ENCODE measurements around the gene VSTM5. TPM values are rescaled to one million over a fixed set of nuclear protein-coding genes. Genes with fewer than 3 reads are reported as not detected.

The VSTM5 gene
- total and polyA plus RNA-seq, 2 of the 8 experiments (the other 6 are each of a cell fraction or from before 2014, with no cell fraction given), result 0.22 to 0.70 TPM

GRCh38 chr11:93822359-93822758 lies 28.1 kb downstream of the VSTM5 start:
- Histone ChIP-seq H3K23me2 (ENCODE audit: low read depth, low read length) (no peaks in the 10 kb centered on the region), H2BK15ac (ENCODE audit: low read length) (no peak overlapping the region), H2BK12ac (ENCODE audit: low read depth, low read length) (no peak overlapping the region), H2BK20ac (ENCODE audit: low read length) (no peak overlapping the region), H3K9ac (replicated peaks in 1 of 4; ENCODE audit: extremely low read depth in 1 of 4, low read depth in 3 of 4, low read length in 3 of 4) (no peak overlapping the region), H2AK5ac (ENCODE audit: low read depth, low read length) (no peak overlapping the region), H3K9me3 (ENCODE audit: insufficient read depth in 2 of 2, low read depth in 1 of 2, low read length in 1 of 2) (no peaks in the 10 kb centered on the region), H3K79me2 (ENCODE audit: control insufficient read depth in 1 of 2, insufficient read depth in 2 of 2, low read length in 2 of 2) (no peaks in the 10 kb centered on the region), H3K14ac (ENCODE audit: insufficient read length) (no peak overlapping the region), H4K8ac (ENCODE audit: extremely low read depth, insufficient read depth, low read length) (no peak overlapping the region), H3K4me3 (ENCODE audit: extremely low read depth in 1 of 4, insufficient read depth in 2 of 4, low read depth in 3 of 4, low read length in 4 of 4) (no peak overlapping the region), H4K20me1 (replicated peaks in 1 of 2; ENCODE audit: control insufficient read depth in 1 of 2, insufficient read depth in 2 of 2, low read length in 2 of 2) (no peaks in the 10 kb centered on the region), H3K56ac (replicated peaks; ENCODE audit: insufficient read length, low read depth, low read length) (no peak overlapping the region), H3K18ac (ENCODE audit: extremely low read depth, low read length) (no peak overlapping the region), H3K79me1 (ENCODE audit: low read depth, low read length) (no peaks in the 10 kb centered on the region), H4K91ac (replicated peaks; ENCODE audit: insufficient read length, low read length) (no peak overlapping the region), H2BK5ac (ENCODE audit: low read depth, low read length) (no peak overlapping the region), H3K27me3 (replicated peaks in 1 of 4; ENCODE audit: control insufficient read depth in 3 of 4, extremely low read depth in 1 of 4, insufficient read depth in 3 of 4, low read length in 3 of 4) (no peaks in the 10 kb centered on the region), H3K4ac (replicated peaks; ENCODE audit: insufficient read length, low read depth, low read length) (no peak overlapping the region), H2AFZ (ENCODE audit: low read length) (no peak overlapping the region), H4K5ac (ENCODE audit: insufficient read length, low read depth, low read length) (no peak overlapping the region), H3K23ac (ENCODE audit: insufficient read length) (no peak overlapping the region), H3K4me1 (replicated peaks in 1 of 4; ENCODE audit: control insufficient read depth in 3 of 4, insufficient read depth in 4 of 4, low read length in 3 of 4) (peaks cover 3 to 15% (median 6%) of the 10 kb centered on the region in 4 experiments), H3K36me3 (ENCODE audit: control insufficient read depth in 2 of 4, insufficient read depth in 4 of 4, low read length in 3 of 4) (no peaks in the 10 kb centered on the region), H2BK120ac (replicated peaks; ENCODE audit: low read depth, low read length) (no peak overlapping the region), H3K27ac (ENCODE audit: low read depth, low read length) (no peak overlapping the region), H3K4me2 (ENCODE audit: insufficient read depth in 1 of 2, low read depth in 2 of 2, low read length in 2 of 2) (no peak overlapping the region)
- DNase-seq (ENCODE audit: low read depth in 1 of 2, low spot score in 2 of 2) (no peak), FAIRE-seq (no peak)
- CTCF ChIA-PET (ENCODE audit: partially characterized antibody), result interaction anchor here (0.7 to 1.0 kb wide), 2 partner anchors 31 to 66 kb away, joined by 3 read pairs; no protein-coding TSS in a partner anchor
- WGBS, 2 experiments (ENCODE audit: extremely low coverage in 1 of 2, insufficient coverage in 1 of 2, insufficient read length in 1 of 2, insufficient replicate concordance in 2 of 2, low coverage in 1 of 2, low lambda C conversion rate in 2 of 2, missing lambda C conversion rate in 1 of 2), result 85% methylated on average over 5 of the region's 5 CpGs; no CpG with 5 or more reads in 1 of the 2 experiments
- TF ChIP-seq YY1 (IDR thresholded peaks at IDR 0.05; ENCODE audit: low read depth, low read length), result no peak
- TF ChIP-seq, protein P1, sequence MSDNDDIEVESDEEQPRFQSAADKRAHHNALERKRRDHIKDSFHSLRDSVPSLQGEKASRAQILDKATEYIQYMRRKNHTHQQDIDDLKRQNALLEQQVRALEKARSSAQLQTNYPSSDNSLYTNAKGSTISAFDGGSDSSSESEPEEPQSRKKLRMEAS (IDR thresholded peaks at IDR 0.05), result no peak
- no peak for TF ChIP-seq SRF (IDR thresholded peaks at IDR 0.05; ENCODE audit: low read depth, low read length)
- TF ChIP-seq CTBP2 (IDR thresholded peaks at IDR 0.05; ENCODE audit: borderline replicate concordance, insufficient read depth, insufficient read length, low read length), result no peak
- TF ChIP-seq, protein P2, sequence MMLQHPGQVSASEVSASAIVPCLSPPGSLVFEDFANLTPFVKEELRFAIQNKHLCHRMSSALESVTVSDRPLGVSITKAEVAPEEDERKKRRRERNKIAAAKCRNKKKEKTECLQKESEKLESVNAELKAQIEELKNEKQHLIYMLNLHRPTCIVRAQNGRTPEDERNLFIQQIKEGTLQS (IDR thresholded peaks at IDR 0.05; ENCODE audit: insufficient read depth, low read depth, low read length), result no peak
- TF ChIP-seq POLR2AphosphoS5 (IDR thresholded peaks at IDR 0.05; ENCODE audit: low read depth, low read length), result no peak
- no peak for TF ChIP-seq SP4 (IDR thresholded peaks at IDR 0.05; ENCODE audit: low read length)
- POLR2A ChIA-PET (ENCODE audit: partially characterized antibody), result interaction anchor here (0.8 kb wide), 1 partner anchor 22 kb away, joined by 3 read pairs; no protein-coding TSS in a partner anchor
